GM12891 (cell line): Measurements from ENCODE around the gene KCNH5.

Source experiments
- PAX5 ChIP-seq: IDR thresholded peaks from 2 replicates; pipeline ENCODE4 v1.6.1; 2011; ENCODE audit warnings: low read length, moderate library complexity, mild to moderate bottlenecking; ENCODE audit not compliant: insufficient read depth, severe bottlenecking
- POLR2A ChIP-seq: IDR thresholded peaks from 2 replicates; pipeline ENCODE4 v1.6.1; 2011; ENCODE audit warnings: low read depth, low read length, control low read depth
- POLR2AphosphoS5 ChIP-seq: IDR thresholded peaks from 2 replicates; pipeline ENCODE4 v1.6.1; 2011; ENCODE audit warnings: low read depth, low read length, control low read depth
- POU2F2 ChIP-seq: IDR thresholded peaks from 2 replicates; pipeline ENCODE4 v1.6.1; 2011; ENCODE audit warnings: low read depth, mild to moderate bottlenecking, control low read depth, low read length, moderate library complexity
- SPI1 ChIP-seq: IDR thresholded peaks from 2 replicates; pipeline ENCODE4 v1.6.1; 2011; ENCODE audit warnings: low read depth, low read length, control low read depth
- TAF1 ChIP-seq: IDR thresholded peaks from 2 replicates; pipeline ENCODE4 v1.6.1; 2011; ENCODE audit warnings: low read depth, low read length, control low read depth

DNA sequence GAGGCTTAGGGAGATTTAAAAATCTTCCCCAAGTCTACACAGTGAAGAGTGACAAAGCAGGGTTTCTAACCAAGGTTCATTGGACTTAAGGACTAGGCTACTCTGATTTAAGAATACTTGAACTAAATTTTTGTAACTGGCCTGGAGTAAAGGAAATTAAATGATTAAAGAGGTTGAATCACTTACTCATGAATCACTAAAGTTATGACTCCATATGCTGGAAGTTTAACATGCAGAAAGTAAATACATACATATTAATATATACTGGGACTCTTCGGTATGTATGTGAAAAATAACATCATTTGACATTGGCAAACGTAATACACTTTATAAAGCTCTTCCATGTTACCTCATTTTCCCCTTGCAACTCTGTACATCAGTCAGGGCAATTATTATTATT is 322.9 kb downstream of the KCNH5 start:
- TF ChIP-seq PAX5 (no peak), POLR2AphosphoS5 (no peak), POLR2A (no peak), TAF1 (no peak), POU2F2 (no peak), SPI1 (no peak)
